HUES6 (cell line): ENCODE data around the gene ADARB2.

Experiments used
- H3K27ac ChIP-seq: 2 replicates; pipeline ENCODE4 v1.7.0; 2013; ENCODE audit warnings: low read depth, mild to moderate bottlenecking, low read length, inconsistent platforms
- H3K27me3 ChIP-seq: 2 replicates; pipeline ENCODE4 v1.6.1; 2013; ENCODE audit warnings: low read length; ENCODE audit not compliant: control insufficient read depth, insufficient read depth
- H3K36me3 ChIP-seq: 2 replicates; pipeline ENCODE4 v1.6.1; 2013; ENCODE audit warnings: low read length; ENCODE audit not compliant: control insufficient read depth, insufficient read depth
- H3K4me1 ChIP-seq: 2 replicates; pipeline ENCODE4 v1.6.1; 2013; ENCODE audit warnings: low read length; ENCODE audit not compliant: control insufficient read depth, insufficient read depth
- H3K4me3 ChIP-seq: 2 replicates; pipeline ENCODE4 v1.5.1; 2013; ENCODE audit warnings: low read depth, low read length
- H3K9ac ChIP-seq: one replicate; pipeline ENCODE4 v1.6.1; 2013; ENCODE audit warnings: mild to moderate bottlenecking, low read length
- H3K9me3 ChIP-seq: 2 replicates; pipeline ENCODE4 v1.6.1; 2013; ENCODE audit warnings: low read depth, low read length; ENCODE audit not compliant: control insufficient read depth, insufficient read depth

The ADARB2 gene

GRCh38 chr10:1685699-1686490 lies 51.4 kb downstream of the ADARB2 start:
- Histone ChIP-seq H3K9me3 (peaks cover 19% of the 10 kb centered on the region), H3K36me3 (no peaks in the 10 kb centered on the region), H3K9ac (no peak overlapping the region), H3K27ac (no peak overlapping the region), H3K4me1 (no peaks in the 10 kb centered on the region), H3K27me3 (no peaks in the 10 kb centered on the region), H3K4me3 (no peak overlapping the region)

GRCh38 chr10:1684991-1685390 lies 52.3 kb downstream of the ADARB2 start:
- Histone ChIP-seq H3K36me3 (no peaks in the 10 kb centered on the region), H3K27me3 (no peaks in the 10 kb centered on the region), H3K9ac (no peak overlapping the region), H3K4me3 (no peak overlapping the region), H3K9me3 (peaks cover 19% of the 10 kb centered on the region), H3K4me1 (peaks cover under 1% of the 10 kb centered on the region; the same call in 1 of the 2 replicates), H3K27ac (no peak overlapping the region)

GRCh38 chr10:1683649-1684048 lies 53.7 kb downstream of the ADARB2 start:
- Histone ChIP-seq H3K4me1 (peaks cover 8% of the 10 kb centered on the region), H3K36me3 (no peaks in the 10 kb centered on the region), H3K27me3 (no peaks in the 10 kb centered on the region), H3K27ac (no peak overlapping the region), H3K9me3 (peaks cover 8% of the 10 kb centered on the region), H3K9ac (no peak overlapping the region), H3K4me3 (no peak overlapping the region)

- Histone ChIP-seq H3K9me3 (no peaks in the 10 kb centered on the region), H3K4me3 (no peak overlapping the region), H3K9ac (no peak overlapping the region), H3K4me1 (peaks cover 12% of the 10 kb centered on the region), H3K27ac (no peak overlapping the region), H3K27me3 (no peaks in the 10 kb centered on the region), H3K36me3 (no peaks in the 10 kb centered on the region)
Observed at GRCh38 chr10:1679821-1680650, 57.3 kb downstream of the ADARB2 start.

GRCh38 chr10:1678084-1678483 lies 59.2 kb downstream of the ADARB2 start:
- no peaks in the 10 kb centered on the region for H3K36me3 ChIP-seq
- no peak overlapping the region for H3K4me3 ChIP-seq
- H3K9ac ChIP-seq: no peak overlapping the region
- peaks cover 12% of the 10 kb centered on the region for H3K4me1 ChIP-seq
- H3K27ac ChIP-seq: no peak overlapping the region
- no peaks in the 10 kb centered on the region for H3K9me3 ChIP-seq
- H3K27me3 ChIP-seq: no peaks in the 10 kb centered on the region

- no peaks in the 10 kb centered on the region for H3K36me3 ChIP-seq
- H3K27me3 ChIP-seq: no peaks in the 10 kb centered on the region
- peaks cover 12% of the 10 kb centered on the region for H3K4me1 ChIP-seq
- H3K9me3 ChIP-seq: no peaks in the 10 kb centered on the region
- H3K9ac ChIP-seq: no peak overlapping the region
- no peak overlapping the region for H3K4me3 ChIP-seq
- H3K27ac ChIP-seq: no peak overlapping the region
Observed at GRCh38 chr10:1677307-1677939, 59.9 kb downstream of the ADARB2 start.

GRCh38 chr10:1674501-1674900 lies 62.8 kb downstream of the ADARB2 start:
- no peak overlapping the region for H3K4me3 ChIP-seq
- no peaks in the 10 kb centered on the region for H3K9me3 ChIP-seq
- H3K27me3 ChIP-seq: no peaks in the 10 kb centered on the region
- no peak overlapping the region for H3K27ac ChIP-seq
- H3K4me1 ChIP-seq: peaks cover 7% of the 10 kb centered on the region
- H3K36me3 ChIP-seq: no peaks in the 10 kb centered on the region
- H3K9ac ChIP-seq: no peak overlapping the region

GRCh38 chr10:1673568-1674345 lies 63.6 kb downstream of the ADARB2 start:
- no peaks in the 10 kb centered on the region for H3K36me3 ChIP-seq
- no peak overlapping the region for H3K27ac ChIP-seq
- H3K27me3 ChIP-seq: no peaks in the 10 kb centered on the region
- H3K9ac ChIP-seq: no peak overlapping the region
- H3K9me3 ChIP-seq: no peaks in the 10 kb centered on the region
- H3K4me3 ChIP-seq: no peak overlapping the region
- H3K4me1 ChIP-seq: peaks cover 4% of the 10 kb centered on the region; the same call in 1 of the 2 replicates

GRCh38 chr10:1672001-1672781 lies 65.1 kb downstream of the ADARB2 start:
- Histone ChIP-seq H3K9me3 (no peaks in the 10 kb centered on the region), H3K4me3 (no peak overlapping the region), H3K36me3 (no peaks in the 10 kb centered on the region), H3K27ac (no peak overlapping the region), H3K4me1 (no peaks in the 10 kb centered on the region), H3K27me3 (no peaks in the 10 kb centered on the region), H3K9ac (no peak overlapping the region)

- Histone ChIP-seq H3K36me3 (no peaks in the 10 kb centered on the region), H3K4me1 (no peaks in the 10 kb centered on the region), H3K9me3 (no peaks in the 10 kb centered on the region), H3K27ac (no peak overlapping the region), H3K9ac (no peak overlapping the region), H3K4me3 (no peak overlapping the region), H3K27me3 (no peaks in the 10 kb centered on the region)
Observed at GRCh38 chr10:1671366-1672000, 65.8 kb downstream of the ADARB2 start.
